ENCODE data around the gene IQGAP2. TPM values are rescaled to one million over a fixed set of nuclear protein-coding genes. Genes with fewer than 3 reads are reported as not detected.
"Not testable (repeated sequence)": the region's sequence is repeated elsewhere in the genome, so short reads cannot be mapped to it uniquely, and the experiment has no call there.

Gene IQGAP2
- total RNA-seq, 1 donor from 2014 or later: 1.3 TPM

GRCh38 chr5:76735762-76736545 is 332.9 kb downstream of the IQGAP2 start:
- no peak overlapping the region for H3K4me3 ChIP-seq (ENCODE audit: low read depth, low read length)
- TF ChIP-seq CTCF (conservative IDR thresholded peaks at IDR 0.05; ENCODE audit: low read depth, low read length): no peak
- no peak for DNase-seq (ENCODE audit: low read depth)

- H3K4me3 ChIP-seq (ENCODE audit: low read depth, low read length): no peak overlapping the region
- no peak for DNase-seq (ENCODE audit: low read depth)
- TF ChIP-seq CTCF (conservative IDR thresholded peaks at IDR 0.05; ENCODE audit: low read depth, low read length): no peak
Measured at GRCh38 chr5:76736679-76737556, 333.8 kb downstream of the IQGAP2 start.

GRCh38 chr5:76737846-76738245 is 334.8 kb downstream of the IQGAP2 start:
- no peak overlapping the region for H3K4me3 ChIP-seq (ENCODE audit: low read depth, low read length)
- no peak for TF ChIP-seq CTCF (conservative IDR thresholded peaks at IDR 0.05; ENCODE audit: low read depth, low read length)
- DNase-seq (ENCODE audit: low read depth): no peak

- H3K4me3 ChIP-seq (ENCODE audit: low read depth, low read length); DNase-seq (ENCODE audit: low read depth): not testable (repeated sequence)
Measured at GRCh38 chr5:76741506-76741905, 338.4 kb downstream of the IQGAP2 start.

- no peak for DNase-seq (ENCODE audit: low read depth)
- no peak for TF ChIP-seq CTCF (conservative IDR thresholded peaks at IDR 0.05; ENCODE audit: low read depth, low read length)
- no peak overlapping the region for H3K4me3 ChIP-seq (ENCODE audit: low read depth, low read length)
Measured at GRCh38 chr5:76742583-76742982, 339.5 kb downstream of the IQGAP2 start.

- no peak for TF ChIP-seq CTCF (conservative IDR thresholded peaks at IDR 0.05; ENCODE audit: low read depth, low read length)
- no peak for DNase-seq (ENCODE audit: low read depth)
- H3K4me3 ChIP-seq (ENCODE audit: low read depth, low read length): no peak overlapping the region
Measured at GRCh38 chr5:76744632-76745031, 341.5 kb downstream of the IQGAP2 start.

GRCh38 chr5:76745670-76746069 is 342.6 kb downstream of the IQGAP2 start:
- H3K4me3 ChIP-seq (ENCODE audit: low read depth, low read length): no peak overlapping the region
- no peak for DNase-seq (ENCODE audit: low read depth)
- no peak for TF ChIP-seq CTCF (conservative IDR thresholded peaks at IDR 0.05; ENCODE audit: low read depth, low read length)
